HL-60 (cell line): ENCODE data around the gene MAFG.

ENCODE experiments used
- DNase-seq, 2 experiments: peaks; one replicate each; pipeline ENCODE4 v3.0.0-alpha.2; 2010 to 2020; ENCODE audit warnings: low read depth in 1 of 2, low spot score in 1 of 2
- H3K27ac ChIP-seq: fragments of 250-450 bp; sonication (Bioruptor Pico); replicated peaks from 2 replicates; pipeline ENCODE4 v1.5.1; 2020; ENCODE audit warnings: mild to moderate bottlenecking, moderate library complexity
- H3K27me3 ChIP-seq: fragments of 250-450 bp; sonication (Bioruptor Pico); 2 replicates; pipeline ENCODE4 v1.5.1; 2021; ENCODE audit warnings: mild to moderate bottlenecking, moderate library complexity; ENCODE audit not compliant: insufficient read depth, poor library complexity, severe bottlenecking
- H3K4me3 ChIP-seq: replicated peaks from 2 replicates; pipeline ENCODE4 v1.5.1; 2011; ENCODE audit warnings: mild to moderate bottlenecking, control low read depth, low read length; ENCODE audit not compliant: insufficient read depth
- GABPA ChIP-seq: IDR thresholded peaks from 2 replicates; pipeline ENCODE4 v1.6.1; 2012; ENCODE audit warnings: low read depth
- POLR2AphosphoS5 ChIP-seq: IDR thresholded peaks from 2 replicates; pipeline ENCODE4 v1.6.1; 2012; ENCODE audit warnings: low read depth
- SPI1 ChIP-seq: IDR thresholded peaks from 2 replicates; pipeline ENCODE4 v1.6.1; 2012; ENCODE audit warnings: low read depth, mild to moderate bottlenecking, borderline replicate concordance
- TF ChIP-seq, protein P1 (sequence below): IDR thresholded peaks from 2 replicates; pipeline ENCODE4 v1.6.1; 2012; ENCODE audit warnings: low read depth; ENCODE audit not compliant: insufficient replicate concordance
- TF ChIP-seq, protein P2 (sequence below): IDR thresholded peaks from one replicate; pipeline ENCODE4 v1.5.1; 2011; ENCODE audit warnings: low read length, control low read depth, inconsistent platforms; ENCODE audit not compliant: insufficient read depth

Gene MAFG

DNA sequence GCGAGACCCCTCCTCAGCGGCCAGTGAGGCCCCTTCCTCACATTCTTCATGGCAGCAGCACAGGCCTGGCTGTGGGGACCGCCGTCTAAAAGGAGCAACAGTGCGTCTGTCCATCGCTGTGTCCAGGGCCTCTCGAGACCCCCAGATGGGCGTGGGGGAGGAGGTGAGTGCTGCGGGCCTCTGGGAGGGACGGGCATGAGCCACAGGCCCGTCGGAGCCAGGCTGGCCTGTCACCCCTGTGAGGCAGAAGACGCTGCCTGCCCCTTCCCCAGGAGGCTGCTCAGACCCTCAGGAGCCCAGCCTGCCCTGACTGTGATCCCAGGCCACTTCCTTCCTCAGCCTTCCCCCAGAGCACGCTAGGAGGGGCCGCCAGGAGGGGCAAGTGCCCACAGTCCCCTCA is 11.7 kb upstream of the MAFG start:
- DNase-seq = no peak
- TF ChIP-seq, protein P1, sequence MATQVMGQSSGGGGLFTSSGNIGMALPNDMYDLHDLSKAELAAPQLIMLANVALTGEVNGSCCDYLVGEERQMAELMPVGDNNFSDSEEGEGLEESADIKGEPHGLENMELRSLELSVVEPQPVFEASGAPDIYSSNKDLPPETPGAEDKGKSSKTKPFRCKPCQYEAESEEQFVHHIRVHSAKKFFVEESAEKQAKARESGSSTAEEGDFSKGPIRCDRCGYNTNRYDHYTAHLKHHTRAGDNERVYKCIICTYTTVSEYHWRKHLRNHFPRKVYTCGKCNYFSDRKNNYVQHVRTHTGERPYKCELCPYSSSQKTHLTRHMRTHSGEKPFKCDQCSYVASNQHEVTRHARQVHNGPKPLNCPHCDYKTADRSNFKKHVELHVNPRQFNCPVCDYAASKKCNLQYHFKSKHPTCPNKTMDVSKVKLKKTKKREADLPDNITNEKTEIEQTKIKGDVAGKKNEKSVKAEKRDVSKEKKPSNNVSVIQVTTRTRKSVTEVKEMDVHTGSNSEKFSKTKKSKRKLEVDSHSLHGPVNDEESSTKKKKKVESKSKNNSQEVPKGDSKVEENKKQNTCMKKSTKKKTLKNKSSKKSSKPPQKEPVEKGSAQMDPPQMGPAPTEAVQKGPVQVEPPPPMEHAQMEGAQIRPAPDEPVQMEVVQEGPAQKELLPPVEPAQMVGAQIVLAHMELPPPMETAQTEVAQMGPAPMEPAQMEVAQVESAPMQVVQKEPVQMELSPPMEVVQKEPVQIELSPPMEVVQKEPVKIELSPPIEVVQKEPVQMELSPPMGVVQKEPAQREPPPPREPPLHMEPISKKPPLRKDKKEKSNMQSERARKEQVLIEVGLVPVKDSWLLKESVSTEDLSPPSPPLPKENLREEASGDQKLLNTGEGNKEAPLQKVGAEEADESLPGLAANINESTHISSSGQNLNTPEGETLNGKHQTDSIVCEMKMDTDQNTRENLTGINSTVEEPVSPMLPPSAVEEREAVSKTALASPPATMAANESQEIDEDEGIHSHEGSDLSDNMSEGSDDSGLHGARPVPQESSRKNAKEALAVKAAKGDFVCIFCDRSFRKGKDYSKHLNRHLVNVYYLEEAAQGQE = no peak
- no peak for TF ChIP-seq GABPA
- no peak for TF ChIP-seq SPI1
- TF ChIP-seq, protein P2, sequence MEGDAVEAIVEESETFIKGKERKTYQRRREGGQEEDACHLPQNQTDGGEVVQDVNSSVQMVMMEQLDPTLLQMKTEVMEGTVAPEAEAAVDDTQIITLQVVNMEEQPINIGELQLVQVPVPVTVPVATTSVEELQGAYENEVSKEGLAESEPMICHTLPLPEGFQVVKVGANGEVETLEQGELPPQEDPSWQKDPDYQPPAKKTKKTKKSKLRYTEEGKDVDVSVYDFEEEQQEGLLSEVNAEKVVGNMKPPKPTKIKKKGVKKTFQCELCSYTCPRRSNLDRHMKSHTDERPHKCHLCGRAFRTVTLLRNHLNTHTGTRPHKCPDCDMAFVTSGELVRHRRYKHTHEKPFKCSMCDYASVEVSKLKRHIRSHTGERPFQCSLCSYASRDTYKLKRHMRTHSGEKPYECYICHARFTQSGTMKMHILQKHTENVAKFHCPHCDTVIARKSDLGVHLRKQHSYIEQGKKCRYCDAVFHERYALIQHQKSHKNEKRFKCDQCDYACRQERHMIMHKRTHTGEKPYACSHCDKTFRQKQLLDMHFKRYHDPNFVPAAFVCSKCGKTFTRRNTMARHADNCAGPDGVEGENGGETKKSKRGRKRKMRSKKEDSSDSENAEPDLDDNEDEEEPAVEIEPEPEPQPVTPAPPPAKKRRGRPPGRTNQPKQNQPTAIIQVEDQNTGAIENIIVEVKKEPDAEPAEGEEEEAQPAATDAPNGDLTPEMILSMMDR = no peak
- no peak for TF ChIP-seq POLR2AphosphoS5
- H3K4me3 ChIP-seq = no peak overlapping the region
- no peak overlapping the region for H3K27ac ChIP-seq
- H3K27me3 ChIP-seq = peaks cover 4% of the 10 kb centered on the region

DNA sequence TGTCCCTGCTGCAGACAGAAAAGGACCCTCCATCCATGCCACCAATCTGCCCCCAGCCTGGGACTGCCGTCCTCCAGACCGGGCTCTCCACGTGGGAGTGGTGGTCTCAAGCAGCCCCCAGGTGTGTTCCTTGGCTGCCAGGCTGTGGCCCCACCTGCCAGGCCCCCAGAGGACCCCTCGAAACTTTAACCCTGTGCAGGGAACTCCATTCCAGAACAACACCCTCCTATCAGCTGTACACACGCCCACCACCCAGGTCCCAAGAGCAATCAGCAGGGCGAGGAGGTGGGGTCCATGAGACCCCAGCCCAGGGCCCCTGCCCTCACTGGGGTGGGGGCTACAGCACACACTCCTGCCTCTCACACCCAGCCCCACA is 8.2 kb upstream of the MAFG start:
- no peak overlapping the region for H3K4me3 ChIP-seq
- no peaks in the 10 kb centered on the region for H3K27me3 ChIP-seq
- H3K27ac ChIP-seq = no peak overlapping the region
- DNase-seq = no peak
- TF ChIP-seq SPI1 (no peak), GABPA (no peak), POLR2AphosphoS5 (no peak)
- TF ChIP-seq, protein P1 = no peak
- TF ChIP-seq, protein P2 = no peak

DNA sequence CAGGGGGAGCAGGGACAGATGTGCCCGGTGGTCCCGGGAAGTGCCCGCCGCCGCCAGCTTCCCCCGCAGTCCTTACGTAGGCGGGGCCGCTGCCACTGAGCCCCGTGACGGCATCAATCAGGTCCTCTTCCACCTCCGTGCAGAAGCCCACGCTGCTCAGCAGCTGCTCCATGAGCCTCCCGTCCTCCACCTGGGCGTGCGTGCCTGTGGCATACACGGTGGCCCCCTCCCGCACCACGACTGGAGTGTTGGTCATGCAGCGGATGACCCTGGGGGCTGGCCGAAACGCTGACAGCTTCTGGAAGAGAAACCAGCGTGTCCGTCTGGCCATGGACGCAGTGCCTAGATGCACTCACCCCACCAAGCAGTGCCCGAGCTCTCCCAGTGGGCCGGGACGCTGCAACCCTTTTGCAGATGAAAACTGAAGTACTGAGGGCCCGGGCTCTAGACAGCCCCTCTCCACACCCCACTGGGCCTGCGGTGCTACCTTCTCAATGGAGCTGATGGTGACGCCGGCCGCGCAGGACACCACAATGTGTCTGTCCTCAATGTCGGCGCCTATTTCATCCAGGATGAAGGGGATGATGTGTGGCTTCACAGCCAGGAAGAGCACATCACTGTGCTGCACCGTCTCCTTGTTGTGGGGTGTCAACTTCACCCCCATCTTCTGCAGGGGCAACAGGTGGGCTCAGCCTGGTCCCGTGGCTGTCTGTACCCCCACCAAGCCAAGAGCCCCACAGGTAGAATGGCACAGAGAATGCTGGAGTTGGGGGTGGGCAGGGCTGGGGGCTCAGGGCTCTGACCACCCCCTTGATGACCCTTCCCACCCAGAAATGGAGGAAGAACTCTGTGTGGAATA is 7.5 kb upstream of the MAFG start:
- no peaks in the 10 kb centered on the region for H3K27me3 ChIP-seq
- no peak overlapping the region for H3K4me3 ChIP-seq
- no peak for DNase-seq
- TF ChIP-seq SPI1 (no peak), GABPA (no peak), POLR2AphosphoS5 (no peak)
- TF ChIP-seq, protein P2 = no peak
- TF ChIP-seq, protein P1 = no peak
- H3K27ac ChIP-seq = no peak overlapping the region
